IMR-90 (cell line): ENCODE measurements around the gene SRGAP3. TPM values are rescaled to one million over a fixed set of nuclear protein-coding genes. Genes with fewer than 3 reads are reported as not detected.

ENCODE experiments used
- ATAC-seq: fragments of 200-7000 bp; cut with Tn5 transposase; 2 replicates; pipeline ENCODE4 v1.9.1; 2020; ENCODE audit warnings: low read depth, mild to moderate bottlenecking, moderate library complexity
- BruUV-seq: library from RNA; stranded (reverse); fragments of 400-500 nt; replicated peaks from 2 replicates; lab custom pipeline; 2021; lab: Mats Ljungman, UMichigan
- CTCF ChIA-PET: fragments of 300-600 bp; formaldehyde crosslinking; extraction: SDS; loops from one replicate; lab custom pipeline; 2021; ENCODE audit warnings: antibody characterized with exemption; lab: Yijun Ruan, JAX
- POLR2A ChIA-PET: fragments of 300-600 bp; sonication (Branson Sonifier 250); formaldehyde crosslinking; loops from one replicate; lab custom pipeline; 2022; ENCODE audit warnings: antibody characterized with exemption; ENCODE audit not compliant: unreplicated experiment; lab: Charles Lee
- DNase-seq: peaks from one replicate; pipeline ENCODE4 v3.0.0; 2013
- H2AFZ ChIP-seq: replicated peaks from 2 replicates; pipeline ENCODE3; 2013; ENCODE audit warnings: low read length, mild to moderate bottlenecking; ENCODE audit not compliant: poor library complexity
- H2AK5ac ChIP-seq: 2 replicates; pipeline ENCODE4 v1.6.1; 2013; ENCODE audit warnings: low read depth, low read length, inconsistent platforms
- H2AK9ac ChIP-seq: replicated peaks from 2 replicates; pipeline ENCODE3; 2013; ENCODE audit warnings: mild to moderate bottlenecking, low read depth, low read length, moderate library complexity; ENCODE audit not compliant: poor library complexity
- H2BK120ac ChIP-seq: 2 replicates; pipeline ENCODE4 v1.6.1; 2013; ENCODE audit warnings: low read depth, low read length, inconsistent platforms
- H2BK15ac ChIP-seq: 3 replicates; pipeline ENCODE4 v1.6.1; 2013; ENCODE audit warnings: low read depth, low read length, inconsistent platforms
- H2BK20ac ChIP-seq: 2 replicates; pipeline ENCODE4 v1.6.1; 2013; ENCODE audit warnings: low read depth, mild to moderate bottlenecking, inconsistent platforms, low read length, moderate library complexity
- H2BK5ac ChIP-seq: 2 replicates; pipeline ENCODE4 v1.6.1; 2013; ENCODE audit warnings: mild to moderate bottlenecking, low read depth, low read length, inconsistent platforms; ENCODE audit not compliant: poor library complexity, severe bottlenecking
- H3K14ac ChIP-seq: replicated peaks from 2 replicates; pipeline ENCODE4 v1.6.1; 2013; ENCODE audit warnings: low read depth, low read length, inconsistent platforms
- H3K18ac ChIP-seq: 2 replicates; pipeline ENCODE4 v1.6.1; 2013; ENCODE audit warnings: low read depth, low read length, control low read depth
- H3K23ac ChIP-seq: 2 replicates; pipeline ENCODE4 v1.6.1; 2013; ENCODE audit warnings: low read depth, low read length, inconsistent platforms
- H3K27ac ChIP-seq: 2 replicates; pipeline ENCODE4 v1.5.1; 2013; ENCODE audit warnings: mild to moderate bottlenecking, control low read depth, low read length; ENCODE audit not compliant: insufficient read depth
- H3K27me3 ChIP-seq: 2 replicates; pipeline ENCODE4 v1.6.1; 2013; ENCODE audit warnings: low read length; ENCODE audit not compliant: control insufficient read depth, insufficient read depth
- H3K36me3 ChIP-seq: 2 replicates; pipeline ENCODE4 v1.6.1; 2013; ENCODE audit warnings: low read length, mixed read lengths; ENCODE audit not compliant: control insufficient read depth, insufficient read depth
- H3K4ac ChIP-seq: 2 replicates; pipeline ENCODE4 v1.6.1; 2013; ENCODE audit warnings: low read depth, low read length, inconsistent platforms
- H3K4me1 ChIP-seq: 2 replicates; pipeline ENCODE4 v1.6.1; 2013; ENCODE audit warnings: low read length, mixed read lengths; ENCODE audit not compliant: control insufficient read depth, insufficient read depth
- H3K4me2 ChIP-seq: 2 replicates; pipeline ENCODE4 v1.6.1; 2013; ENCODE audit warnings: low read depth, mild to moderate bottlenecking, control low read depth, low read length, moderate library complexity
- H3K4me3 ChIP-seq: 2 replicates; pipeline ENCODE4 v1.5.1; 2013; ENCODE audit warnings: low read depth, mild to moderate bottlenecking, control low read depth, low read length, moderate library complexity; ENCODE audit not compliant: insufficient read depth
- H3K56ac ChIP-seq: 2 replicates; pipeline ENCODE4 v1.6.1; 2013; ENCODE audit warnings: low read length, inconsistent platforms; ENCODE audit not compliant: insufficient read depth; ENCODE audit errors: extremely low read depth
- H3K79me1 ChIP-seq, 2 experiments: 2 replicates each; pipeline ENCODE4 v1.6.1; 2013; ENCODE audit warnings: low read length in 2 of 2, inconsistent platforms in 1 of 2, low read depth in 1 of 2
- H3K9ac ChIP-seq: 2 replicates; pipeline ENCODE4 v1.6.1; 2013; ENCODE audit warnings: low read depth, low read length, control low read depth
- H3K9me1 ChIP-seq: 2 replicates; pipeline ENCODE4 v1.6.1; 2013; ENCODE audit warnings: low read length, inconsistent platforms; ENCODE audit not compliant: insufficient read depth
- H3K9me3 ChIP-seq: 2 replicates; pipeline ENCODE4 v1.6.1; 2013; ENCODE audit warnings: low read length; ENCODE audit not compliant: control insufficient read depth, insufficient read depth
- H4K20me1 ChIP-seq: 2 replicates; pipeline ENCODE4 v1.6.1; 2013; ENCODE audit warnings: low read length, inconsistent platforms; ENCODE audit not compliant: insufficient read depth
- H4K5ac ChIP-seq: 2 replicates; pipeline ENCODE4 v1.6.1; 2013; ENCODE audit warnings: mild to moderate bottlenecking, low read depth, low read length, control low read depth
- H4K8ac ChIP-seq, 2 experiments: 2 replicates each; pipeline ENCODE4 v1.6.1; 2013; ENCODE audit warnings: low read depth in 2 of 2, low read length in 2 of 2, control low read depth in 1 of 2, inconsistent platforms in 1 of 2
- H4K91ac ChIP-seq: 2 replicates; pipeline ENCODE4 v1.6.1; 2013; ENCODE audit warnings: low read depth, low read length, inconsistent platforms; ENCODE audit not compliant: insufficient read depth
- ELK1 ChIP-seq: fragments of 150-350 bp; IDR thresholded peaks from 2 replicates; pipeline ENCODE4 v1.6.1; 2016; ENCODE audit warnings: low read depth, mild to moderate bottlenecking, low read length, moderate library complexity, borderline replicate concordance
- MAFK ChIP-seq: IDR thresholded peaks from 2 replicates; pipeline ENCODE4 v1.6.1; 2012; ENCODE audit warnings: low read depth, low read length, improper control_type of control experiment
- MAZ ChIP-seq: IDR thresholded peaks from 2 replicates; pipeline ENCODE4 v1.6.1; 2012; ENCODE audit warnings: low read depth, mild to moderate bottlenecking, low read length, improper control_type of control experiment, moderate library complexity, borderline replicate concordance
- MXI1 ChIP-seq: IDR thresholded peaks from 2 replicates; pipeline ENCODE4 v1.6.1; 2012; ENCODE audit warnings: low read depth, mild to moderate bottlenecking, low read length, moderate library complexity, borderline replicate concordance
- WGBS, 2 experiments: methylation state at CpG; one replicate each; pipeline versions ENCODE4 v1.1.5 to v1.1.7; 2013; ENCODE audit warnings: missing lambda C conversion rate in 2 of 2; ENCODE audit not compliant: insufficient read length in 1 of 2; ENCODE audit errors: extremely low coverage in 2 of 2; 5-methylcytosine and 5-hydroxymethylcytosine counted together
- dilution Hi-C: fragments of 300-500 bp; cut with HindIII; formaldehyde crosslinking; loops from one replicate; pipeline ENCODE4 v1.14.3; 2018; ENCODE audit warnings: low sequenced_read_pairs; ENCODE audit not compliant: unreplicated experiment
- in situ Hi-C: fragments of 300-500 bp; cut with MboI; formaldehyde crosslinking; loops from 3 replicates; pipeline ENCODE4 v1.14.3; 2019; ENCODE audit warnings: low sequenced_read_pairs, inconsistent platforms, mixed read lengths
- intact Hi-C: fragments of 100-400 bp; cut with micrococcal nuclease; formaldehyde crosslinking; loops from 2 replicates; pipeline ENCODE4 v1.10.0; 2022
- polyA plus RNA-seq, 3 experiments: library from polyadenylated mRNA; depleted of rRNA; stranded (reverse); fragments of >200 nt; gene quantifications; 2 replicates each; pipeline ENCODE4 v1.2.3, GENCODE V29; 2012; ENCODE audit warnings: low replicate concordance in 1 of 3
- total RNA-seq: library from RNA; depleted of rRNA; stranded (reverse); fragments of >200 nt; gene quantifications from 2 replicates; pipeline ENCODE4 v1.2.3, GENCODE V29; 2012

Gene SRGAP3
- total and polyA plus RNA-seq, 2 of the 4 experiments (the other 2 are of a cell fraction), result 0.68 to 1.4 TPM

GRCh38 chr3:9091486-9092235, 157.8 kb downstream of the SRGAP3 start:
- no peak for DNase-seq

More at GRCh38 chr3:9091486-9092235, 157.8 kb downstream of the SRGAP3 start:
- Histone ChIP-seq H2AK5ac (no peak overlapping the region), H4K20me1 (no peaks in the 10 kb centered on the region), H4K5ac (no peak overlapping the region), H4K8ac (no peak overlapping the region), H3K36me3 (no peaks in the 10 kb centered on the region), H3K9me3 (no peaks in the 10 kb centered on the region), H3K4me1 (no peaks in the 10 kb centered on the region; the same call in 1 of the 2 replicates), H3K79me1 (no peaks in the 10 kb centered on the region), H3K4me3 (no peak overlapping the region), H2BK20ac (no peak overlapping the region), H3K18ac (no peak overlapping the region), H2BK15ac (no peak overlapping the region), H3K9me1 (peaks cover 3% of the 10 kb centered on the region; the same call in 1 of the 2 replicates), H2AFZ (no peak overlapping the region), H3K56ac (no peak overlapping the region), H3K14ac (no peak overlapping the region), H2AK9ac (no peak overlapping the region), H3K23ac (no peak overlapping the region), H4K91ac (no peak overlapping the region), H3K27ac (no peak overlapping the region), H3K4ac (no peak overlapping the region), H3K9ac (no peak overlapping the region), H2BK120ac (no peak overlapping the region), H3K27me3 (no peaks in the 10 kb centered on the region; the same call in 1 of the 2 replicates), H3K4me2 (no peak overlapping the region), H2BK5ac (no peak overlapping the region)
- dilution Hi-C loops, result no loop called here
- in situ Hi-C loops, result no loop called here
- no peak for ATAC-seq
- TF ChIP-seq MXI1 (no peak), ELK1 (no peak), MAFK (no peak), MAZ (no peak)
- CTCF ChIA-PET, result no interaction called here
- intact Hi-C loops, result no loop called here
- no TSS peak for BruUV-seq
- WGBS, 2 experiments, result 74% methylated on average over 6 of the region's 15 CpGs; no CpG with 5 or more reads in 1 of the 2 experiments
- POLR2A ChIA-PET, result no interaction called here
